DND-41 (cell line): ENCODE data around the gene ATXN1.

Experiments
- ATAC-seq: fragments of 200-7000 bp; cut with Tn5 transposase; 3 replicates; pipeline ENCODE4 v1.9.1; 2021; ENCODE audit warnings: low read depth; ENCODE audit not compliant: insufficient read depth
- DNase-seq: peaks from one replicate; pipeline ENCODE4 v3.0.0-alpha.2; 2020
- H2AFZ ChIP-seq: 2 replicates; pipeline ENCODE4 v1.6.0; 2012; ENCODE audit warnings: low read depth, low read length
- H3K27ac ChIP-seq: 2 replicates; pipeline ENCODE4 v1.5.1; 2012; ENCODE audit warnings: low read length, inconsistent platforms
- H3K27me3 ChIP-seq: fragments of 200-600 bp; sonication (generic); 2 replicates; pipeline ENCODE4 v1.6.0; 2012; ENCODE audit warnings: low read length, mild to moderate bottlenecking, inconsistent platforms; ENCODE audit not compliant: insufficient read depth, poor library complexity
- H3K36me3 ChIP-seq: 2 replicates; pipeline ENCODE4 v1.5.1; 2012; ENCODE audit warnings: low read length, inconsistent platforms; ENCODE audit not compliant: insufficient read depth
- H3K4me1 ChIP-seq: 2 replicates; pipeline ENCODE4 v1.5.1; 2012; ENCODE audit warnings: mild to moderate bottlenecking, low read length; ENCODE audit not compliant: insufficient read depth
- H3K4me2 ChIP-seq: 2 replicates; pipeline ENCODE4 v1.6.0; 2012; ENCODE audit warnings: mild to moderate bottlenecking, moderate library complexity, low read length, inconsistent platforms; ENCODE audit not compliant: insufficient read depth
- H3K4me3 ChIP-seq, 2 experiments: fragments of 200-600 bp in 1 of 2; shearing (Covaris generic) in 1 of 2; 2 replicates each; pipeline ENCODE4 v1.5.1; 2012 to 2016; ENCODE audit warnings: inconsistent platforms in 2 of 2, low read length in 2 of 2, mild to moderate bottlenecking in 2 of 2, low read depth in 1 of 2, moderate library complexity in 1 of 2
- H3K79me2 ChIP-seq: 2 replicates; pipeline ENCODE4 v1.6.0; 2012; ENCODE audit warnings: low read length, inconsistent platforms; ENCODE audit not compliant: insufficient read depth
- H3K9ac ChIP-seq: 2 replicates; pipeline ENCODE4 v1.6.0; 2012; ENCODE audit warnings: low read depth, mild to moderate bottlenecking, inconsistent platforms, low read length, moderate library complexity
- H3K9me3 ChIP-seq: 2 replicates; pipeline ENCODE4 v1.5.1; 2012; ENCODE audit warnings: low read length, moderate library complexity, mild to moderate bottlenecking, inconsistent platforms; ENCODE audit not compliant: insufficient read depth, severe bottlenecking
- H4K20me1 ChIP-seq: 2 replicates; pipeline ENCODE4 v1.6.0; 2012; ENCODE audit warnings: low read length; ENCODE audit not compliant: insufficient read depth
- CTCF ChIP-seq: IDR thresholded peaks from 2 replicates; pipeline ENCODE4 v1.5.1; 2012; ENCODE audit warnings: borderline replicate concordance, low read length, moderate library complexity, mild to moderate bottlenecking; ENCODE audit not compliant: poor library complexity, severe bottlenecking; ENCODE audit errors: extremely low read depth
- EZH2 ChIP-seq: IDR thresholded peaks from 3 replicates; pipeline ENCODE4 v1.6.1; 2012; ENCODE audit warnings: borderline replicate concordance, low read depth, mild to moderate bottlenecking, moderate library complexity, low read length, inconsistent platforms; ENCODE audit not compliant: severe bottlenecking

Gene ATXN1

GRCh38 chr6:16519265-16520242, 241.7 kb downstream of the ATXN1 start:
- Histone ChIP-seq H3K4me2 (no peak overlapping the region), H3K4me1 (no peaks in the 10 kb centered on the region), H3K36me3 (no peaks in the 10 kb centered on the region), H2AFZ (no peak overlapping the region), H3K9me3 (no peaks in the 10 kb centered on the region), H3K4me3 (no peak overlapping the region), H3K27ac (no peak overlapping the region), H3K79me2 (no peaks in the 10 kb centered on the region), H4K20me1 (no peaks in the 10 kb centered on the region), H3K9ac (no peak overlapping the region), H3K27me3 (no peaks in the 10 kb centered on the region)
- TF ChIP-seq EZH2 (no peak), CTCF (no peak)
- no peak for ATAC-seq
- DNase-seq = no peak

DNA sequence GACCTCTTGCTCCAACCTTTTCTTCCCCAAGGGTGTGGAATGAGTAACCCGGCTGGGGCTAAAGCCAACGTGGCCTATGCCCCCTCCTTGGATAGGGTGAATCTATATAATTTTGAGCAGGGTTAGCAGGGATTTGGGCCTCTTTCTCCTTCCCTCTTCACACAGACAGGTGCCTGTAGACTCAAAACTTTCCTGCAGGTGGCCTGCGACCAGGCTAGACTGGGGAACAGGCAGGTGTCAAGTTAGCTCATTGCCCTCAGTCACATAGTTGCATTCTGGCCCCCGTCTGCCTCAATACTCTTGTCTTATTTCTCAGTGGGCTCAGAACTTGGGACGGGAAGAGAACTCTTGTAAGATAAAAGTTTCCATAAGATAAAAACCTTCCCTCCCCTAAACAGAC, 243.0 kb downstream of the ATXN1 start:
- H2AFZ ChIP-seq = no peak overlapping the region
- no peaks in the 10 kb centered on the region for H3K27me3 ChIP-seq
- H3K4me3 ChIP-seq = no peak overlapping the region
- no peak for ATAC-seq
- H3K4me2 ChIP-seq = no peak overlapping the region
- H3K79me2 ChIP-seq = no peaks in the 10 kb centered on the region
- no peak for DNase-seq
- TF ChIP-seq EZH2 (no peak), CTCF (no peak)
- H3K27ac ChIP-seq = no peak overlapping the region
- H3K9ac ChIP-seq = no peak overlapping the region
- H3K4me1 ChIP-seq = no peaks in the 10 kb centered on the region
- no peaks in the 10 kb centered on the region for H3K36me3 ChIP-seq
- H3K9me3 ChIP-seq = no peaks in the 10 kb centered on the region
- H4K20me1 ChIP-seq = no peaks in the 10 kb centered on the region

- Histone ChIP-seq H3K27ac (no peak overlapping the region), H3K79me2 (no peaks in the 10 kb centered on the region), H3K4me3 (no peak overlapping the region), H2AFZ (no peak overlapping the region), H3K4me1 (peaks cover 10% of the 10 kb centered on the region; the same call in 1 of the 2 replicates), H3K27me3 (no peaks in the 10 kb centered on the region), H3K9me3 (no peaks in the 10 kb centered on the region), H4K20me1 (no peaks in the 10 kb centered on the region), H3K9ac (no peak overlapping the region), H3K36me3 (no peaks in the 10 kb centered on the region), H3K4me2 (no peak overlapping the region)
- TF ChIP-seq CTCF (peak; percentile 50), EZH2 (no peak)
- ATAC-seq (no peak), DNase-seq (no peak)
Observed at GRCh38 chr6:16514249-16514648, 247.0 kb downstream of the ATXN1 start.
